ENCODE measurements around the gene SLC9A7. TPM values are rescaled to one million over a fixed set of nuclear protein-coding genes. Genes with fewer than 3 reads are reported as not detected.

The SLC9A7 gene
- polyA plus RNA-seq, 3 donors: 4.3 to 4.7 (median 4.5) TPM

GRCh38 chrX:46618947-46619346 lies 140.0 kb downstream of the SLC9A7 start:
- DNase-seq (ENCODE audit: low read depth in 3 of 3, low spot score in 2 of 3): no peak

GRCh38 chrX:46617906-46618305 lies 141.0 kb downstream of the SLC9A7 start:
- no peak for DNase-seq (ENCODE audit: low read depth in 3 of 3, low spot score in 2 of 3)

GRCh38 chrX:46611658-46612362 lies 147.1 kb downstream of the SLC9A7 start:
- DNase-seq (ENCODE audit: low read depth in 3 of 3, low spot score in 2 of 3): no peak

GRCh38 chrX:46610070-46610658 lies 148.8 kb downstream of the SLC9A7 start:
- no peak for DNase-seq (ENCODE audit: low read depth in 3 of 3, low spot score in 2 of 3)

- no peak for DNase-seq (ENCODE audit: low read depth in 3 of 3, low spot score in 2 of 3)
These were observed 151.0 kb downstream of the SLC9A7 start for GRCh38 chrX:46607916-46608315.

GRCh38 chrX:46602468-46603102 lies 156.3 kb downstream of the SLC9A7 start:
- no peak for DNase-seq (ENCODE audit: low read depth in 3 of 3, low spot score in 2 of 3)

- no peak for DNase-seq (ENCODE audit: low read depth in 3 of 3, low spot score in 2 of 3)
These were observed 157.6 kb downstream of the SLC9A7 start for GRCh38 chrX:46601283-46601682.

GRCh38 chrX:46599051-46599560 lies 159.8 kb downstream of the SLC9A7 start:
- no peak for DNase-seq (ENCODE audit: low read depth in 3 of 3, low spot score in 2 of 3)

- DNase-seq (ENCODE audit: low read depth in 3 of 3, low spot score in 2 of 3): no peak
These were observed 161.1 kb downstream of the SLC9A7 start for GRCh38 chrX:46597771-46598170.

GRCh38 chrX:46597208-46597607 lies 161.7 kb downstream of the SLC9A7 start:
- no peak for DNase-seq (ENCODE audit: low read depth in 3 of 3, low spot score in 2 of 3)

GRCh38 chrX:46595084-46595483 lies 163.8 kb downstream of the SLC9A7 start:
- no peak for DNase-seq (ENCODE audit: low read depth in 3 of 3, low spot score in 2 of 3)

- DNase-seq (ENCODE audit: low read depth in 3 of 3, low spot score in 2 of 3): no peak
These were observed 168.8 kb downstream of the SLC9A7 start for GRCh38 chrX:46589977-46590723.

- DNase-seq (ENCODE audit: low read depth in 3 of 3, low spot score in 2 of 3): no peak
These were observed 170.7 kb downstream of the SLC9A7 start for GRCh38 chrX:46588263-46588662.

GRCh38 chrX:46587753-46588171 lies 171.2 kb downstream of the SLC9A7 start:
- DNase-seq (ENCODE audit: low read depth in 3 of 3, low spot score in 2 of 3): no peak

- no peak for DNase-seq (ENCODE audit: low read depth in 3 of 3, low spot score in 2 of 3)
These were observed 171.8 kb downstream of the SLC9A7 start for GRCh38 chrX:46587158-46587557.

- no peak for DNase-seq (ENCODE audit: low read depth in 3 of 3, low spot score in 2 of 3)
These were observed 174.2 kb downstream of the SLC9A7 start for GRCh38 chrX:46584736-46585135.

- DNase-seq (ENCODE audit: low read depth in 3 of 3, low spot score in 2 of 3): no peak
These were observed 176.0 kb downstream of the SLC9A7 start for GRCh38 chrX:46582966-46583365.

- DNase-seq (ENCODE audit: low read depth in 3 of 3, low spot score in 2 of 3): no peak
These were observed 176.6 kb downstream of the SLC9A7 start for GRCh38 chrX:46582325-46582724.

- no peak for DNase-seq (ENCODE audit: low read depth in 3 of 3, low spot score in 2 of 3)
These were observed 178.3 kb downstream of the SLC9A7 start for GRCh38 chrX:46580613-46581012.

- no peak for DNase-seq (ENCODE audit: low read depth in 3 of 3, low spot score in 2 of 3)
These were observed 179.7 kb downstream of the SLC9A7 start for GRCh38 chrX:46579250-46579649.
